Measurements from ENCODE around the gene TTC7B. TPM values are rescaled to one million over a fixed set of nuclear protein-coding genes. Genes with fewer than 3 reads are reported as not detected.

TTC7B gene
- total and polyA plus RNA-seq, 2 of the 13 experiments (the other 11 are each of a cell fraction or from before 2014, with no cell fraction given), result 1.3 to 3.2 TPM

- TF ChIP-seq DBP (CRISPR knock-in tag; IDR thresholded peaks at IDR 0.05; ENCODE audit: not compliant biosample characterization) (no peak), HNF4A (CRISPR knock-in tag; IDR thresholded peaks at IDR 0.05) (peak; percentile 80), ZFP36 (IDR thresholded peaks at IDR 0.05; ENCODE audit: borderline replicate concordance, low read depth, low read length, partially characterized antibody) (no peak), HNF4G (IDR thresholded peaks at IDR 0.05; ENCODE audit: borderline replicate concordance, low read depth, low read length) (no peak; the same call in 1 of the 2 replicates), HNF4G (CRISPR knock-in tag; IDR thresholded peaks at IDR 0.05; ENCODE audit: borderline replicate concordance, low read depth) (no peak; the same call in 1 of the 2 replicates), PPARG (CRISPR knock-in tag; conservative IDR thresholded peaks at IDR 0.05) (peak; percentile 66; the same call in 1 of the 2 replicates), U2AF1 (optimal IDR thresholded peaks at IDR 0.05; ENCODE audit: low read depth, low read length) (no peak), ZNF569 (CRISPR knock-in tag; IDR thresholded peaks at IDR 0.05; ENCODE audit: borderline replicate concordance) (no peak), KAT7 (CRISPR knock-in tag; IDR thresholded peaks at IDR 0.05; ENCODE audit: borderline replicate concordance) (no peak), CREB1 (IDR thresholded peaks at IDR 0.05) (no peak), CREB1 (CRISPR knock-in tag; IDR thresholded peaks at IDR 0.05) (no peak), PHB2 (IDR thresholded peaks at IDR 0.05; ENCODE audit: partially characterized antibody) (no peak), TEAD2 (CRISPR knock-in tag; IDR thresholded peaks at IDR 0.05) (no peak), NR2F2 (IDR thresholded peaks at IDR 0.05; ENCODE audit: borderline replicate concordance, low read depth) (peak; percentile 64; the same call in 1 of the 2 replicates), ZNF292 (CRISPR knock-in tag; IDR thresholded peaks at IDR 0.05; ENCODE audit: borderline replicate concordance, low read depth) (peak; percentile 97), ZNF253 (CRISPR knock-in tag; IDR thresholded peaks at IDR 0.05; ENCODE audit: borderline replicate concordance) (no peak), RAD51 (IDR thresholded peaks at IDR 0.05; ENCODE audit: borderline replicate concordance) (no peak), MED13 (CRISPR knock-in tag; IDR thresholded peaks at IDR 0.05) (no peak), CEBPZ (IDR thresholded peaks at IDR 0.05; ENCODE audit: low read length) (no peak), THRA (CRISPR knock-in tag; IDR thresholded peaks at IDR 0.05; ENCODE audit: borderline replicate concordance) (peak; percentile 54; the same call in 1 of the 2 replicates), ZNF737 (CRISPR knock-in tag; IDR thresholded peaks at IDR 0.05; ENCODE audit: borderline replicate concordance) (no peak), ATM (IDR thresholded peaks at IDR 0.05; ENCODE audit: borderline replicate concordance) (no peak)
Observed at GRCh38 chr14:90513161-90514014, 302.8 kb downstream of the TTC7B start (continued).
